Activated B cell treated with CpG ODN at 0.5 μM for 24 hours (primary cell): ENCODE data around the gene BBOX1. TPM values are rescaled to one million over a fixed set of nuclear protein-coding genes. Genes with fewer than 3 reads are reported as not detected.

Experiments used
- ATAC-seq: fragments of 200-7000 bp; cut with Tn5 transposase; one replicate; pipeline ENCODE4 v1.10.0; 2021; ENCODE audit warnings: low read depth, mild to moderate bottlenecking, moderate library complexity
- CTCF ChIA-PET: fragments of 350-600 bp; sonication (Branson Sonifier 250); formaldehyde crosslinking; loops from one replicate; lab custom pipeline; 2021; ENCODE audit warnings: antibody characterized with exemption; lab: Charles Lee
- POLR2A ChIA-PET: fragments of 350-600 bp; sonication (Branson Sonifier 250); formaldehyde crosslinking; loops from one replicate; lab custom pipeline; 2021; ENCODE audit warnings: antibody characterized with exemption; lab: Charles Lee
- DNase-seq: peaks from one replicate; pipeline ENCODE4 v3.0.0; 2022
- H3K27ac Mint-ChIP-seq: one replicate; pipeline ENCODE4 v1.8.0; 2020; ENCODE audit warnings: mixed read lengths
- H3K27me3 Mint-ChIP-seq: one replicate; pipeline ENCODE4 v1.8.0; 2021; ENCODE audit warnings: mixed read lengths
- H3K36me3 Mint-ChIP-seq: one replicate; pipeline ENCODE4 v1.8.0; 2021; ENCODE audit warnings: low read depth, mixed read lengths
- H3K4me1 Mint-ChIP-seq: one replicate; pipeline ENCODE4 v1.8.0; 2021; ENCODE audit warnings: mixed read lengths
- H3K4me3 Mint-ChIP-seq: one replicate; pipeline ENCODE4 v1.8.0; 2020; ENCODE audit warnings: mild to moderate bottlenecking, mixed read lengths
- H3K9me3 Mint-ChIP-seq: one replicate; pipeline ENCODE4 v1.8.0; 2020; ENCODE audit warnings: mixed read lengths
- intact Hi-C: fragments of 100-400 bp; cut with micrococcal nuclease; formaldehyde crosslinking; loops from one replicate; pipeline ENCODE4 v1.15.1; 2024
- total RNA-seq: library from RNA; stranded (reverse); gene quantifications from 2 replicates; pipeline ENCODE4 v1.2.3, GENCODE V29; 2022
- TF ChIP-seq, protein P1 (sequence below): fragments of 200-600 bp; IDR thresholded peaks from one replicate; pipeline ENCODE4 v1.8.0; 2022; ENCODE audit warnings: antibody characterized with exemption, mild to moderate bottlenecking

The BBOX1 gene
- total RNA-seq, 1 donor from 2014 or later = not detected

DNA sequence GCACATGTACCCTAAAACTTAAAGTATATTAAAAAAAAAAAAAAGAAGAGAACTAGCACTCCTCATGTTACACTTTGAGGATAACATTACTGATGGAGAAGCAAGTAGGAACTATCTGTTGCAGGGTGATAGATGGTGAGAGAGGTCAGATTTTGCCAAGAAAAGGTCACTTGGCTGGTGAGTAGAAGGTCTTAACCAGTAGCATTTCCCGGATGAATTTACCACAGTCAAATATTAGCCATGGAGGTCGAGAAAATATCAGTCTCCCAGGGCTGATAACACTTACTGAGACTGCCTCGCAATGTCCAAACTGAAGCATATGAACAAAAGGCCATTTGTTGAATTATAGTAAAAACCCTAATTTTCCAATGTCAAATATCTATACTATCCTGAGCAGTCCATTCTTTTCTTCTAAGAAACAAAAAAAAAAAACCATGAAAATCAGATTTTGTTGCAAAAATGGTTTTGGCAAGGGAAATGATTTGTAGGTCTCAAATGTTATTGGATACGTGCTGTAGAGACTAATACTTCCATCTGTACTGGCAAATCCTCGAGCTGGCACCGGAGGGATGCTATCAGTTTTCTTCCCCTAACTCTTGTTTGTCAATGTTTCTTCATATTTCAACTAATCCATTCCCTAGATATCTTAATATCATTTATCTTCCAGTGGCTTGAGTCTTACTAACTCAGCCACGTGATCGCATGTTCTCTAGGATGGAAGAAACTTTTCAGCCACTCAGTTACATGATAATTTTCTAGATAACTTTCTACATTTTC is 14.5 kb upstream of the BBOX1 start:
- CTCF ChIA-PET = no interaction called here
- Mint-ChIP-seq H3K4me3 (no peak overlapping the region), H3K4me1 (no peaks in the 10 kb centered on the region), H3K27me3 (no peaks in the 10 kb centered on the region), H3K36me3 (no peaks in the 10 kb centered on the region), H3K27ac (no peak overlapping the region), H3K9me3 (no peaks in the 10 kb centered on the region)
- TF ChIP-seq, protein P1, sequence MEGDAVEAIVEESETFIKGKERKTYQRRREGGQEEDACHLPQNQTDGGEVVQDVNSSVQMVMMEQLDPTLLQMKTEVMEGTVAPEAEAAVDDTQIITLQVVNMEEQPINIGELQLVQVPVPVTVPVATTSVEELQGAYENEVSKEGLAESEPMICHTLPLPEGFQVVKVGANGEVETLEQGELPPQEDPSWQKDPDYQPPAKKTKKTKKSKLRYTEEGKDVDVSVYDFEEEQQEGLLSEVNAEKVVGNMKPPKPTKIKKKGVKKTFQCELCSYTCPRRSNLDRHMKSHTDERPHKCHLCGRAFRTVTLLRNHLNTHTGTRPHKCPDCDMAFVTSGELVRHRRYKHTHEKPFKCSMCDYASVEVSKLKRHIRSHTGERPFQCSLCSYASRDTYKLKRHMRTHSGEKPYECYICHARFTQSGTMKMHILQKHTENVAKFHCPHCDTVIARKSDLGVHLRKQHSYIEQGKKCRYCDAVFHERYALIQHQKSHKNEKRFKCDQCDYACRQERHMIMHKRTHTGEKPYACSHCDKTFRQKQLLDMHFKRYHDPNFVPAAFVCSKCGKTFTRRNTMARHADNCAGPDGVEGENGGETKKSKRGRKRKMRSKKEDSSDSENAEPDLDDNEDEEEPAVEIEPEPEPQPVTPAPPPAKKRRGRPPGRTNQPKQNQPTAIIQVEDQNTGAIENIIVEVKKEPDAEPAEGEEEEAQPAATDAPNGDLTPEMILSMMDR = no peak
- POLR2A ChIA-PET = no interaction called here
- intact Hi-C loops = no loop called here
- ATAC-seq (no peak), DNase-seq (no peak)

- TF ChIP-seq, protein P1 = no peak
- POLR2A ChIA-PET = no interaction called here
- intact Hi-C loops = no loop called here
- ATAC-seq (no peak), DNase-seq (no peak)
- Mint-ChIP-seq H3K36me3 (no peaks in the 10 kb centered on the region), H3K27me3 (no peaks in the 10 kb centered on the region), H3K9me3 (no peaks in the 10 kb centered on the region), H3K4me1 (no peaks in the 10 kb centered on the region), H3K4me3 (no peak overlapping the region), H3K27ac (no peak overlapping the region)
- CTCF ChIA-PET = no interaction called here
Observed at GRCh38 chr11:27028561-27028965, 12.1 kb upstream of the BBOX1 start.

DNA sequence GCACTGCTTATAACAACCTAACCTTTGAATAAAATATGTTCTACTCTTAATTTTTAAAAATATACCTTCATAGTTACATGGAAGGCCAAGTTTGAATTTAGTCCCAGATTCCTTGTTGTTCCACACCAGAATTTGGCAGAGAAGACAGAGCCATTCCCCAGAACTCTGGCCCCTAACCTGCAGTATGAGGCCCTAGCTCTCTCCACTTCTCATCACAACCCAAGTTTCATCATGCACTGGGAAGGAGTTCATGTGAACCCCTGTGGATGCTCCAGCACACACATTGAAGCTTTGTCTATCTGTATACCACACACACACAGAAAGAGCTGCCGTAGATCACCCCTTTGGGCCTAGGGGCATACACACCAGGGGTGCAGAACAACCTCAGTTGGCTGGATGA is 10.6 kb upstream of the BBOX1 start:
- no peak for ATAC-seq
- Mint-ChIP-seq H3K27ac (no peak overlapping the region), H3K9me3 (peaks cover 7% of the 10 kb centered on the region), H3K27me3 (no peaks in the 10 kb centered on the region), H3K4me1 (no peaks in the 10 kb centered on the region), H3K36me3 (no peaks in the 10 kb centered on the region), H3K4me3 (no peak overlapping the region)
- TF ChIP-seq, protein P1 = no peak
- intact Hi-C loops = no loop called here
- ChIA-PET POLR2A (no interaction called here), CTCF (no interaction called here)
- no peak for DNase-seq

GRCh38 chr11:27031754-27032153 is 8.9 kb upstream of the BBOX1 start:
- POLR2A ChIA-PET = no interaction called here
- TF ChIP-seq, protein P1 = no peak
- no peak overlapping the region for H3K27ac Mint-ChIP-seq

GRCh38 chr11:27039873-27040272 is 742 bp upstream of the BBOX1 start:
- POLR2A ChIA-PET = no interaction called here

More at GRCh38 chr11:27031754-27032153, 8.9 kb upstream of the BBOX1 start:
- DNase-seq (no peak), ATAC-seq (no peak)
- no peaks in the 10 kb centered on the region for H3K36me3 Mint-ChIP-seq
- intact Hi-C loops = no loop called here
- no peak overlapping the region for H3K4me3 Mint-ChIP-seq
- peaks cover 8% of the 10 kb centered on the region for H3K9me3 Mint-ChIP-seq
- CTCF ChIA-PET = no interaction called here
- H3K4me1 Mint-ChIP-seq = no peaks in the 10 kb centered on the region
- H3K27me3 Mint-ChIP-seq = no peaks in the 10 kb centered on the region

More at GRCh38 chr11:27039873-27040272, 742 bp upstream of the BBOX1 start:
- peaks cover 16% of the 10 kb centered on the region for H3K9me3 Mint-ChIP-seq
- H3K36me3 Mint-ChIP-seq = no peaks in the 10 kb centered on the region
- DNase-seq = no peak
- intact Hi-C loops = no loop called here
- TF ChIP-seq, protein P1 = no peak
- no peak overlapping the region for H3K4me3 Mint-ChIP-seq
- CTCF ChIA-PET = no interaction called here
- no peaks in the 10 kb centered on the region for H3K27me3 Mint-ChIP-seq
- H3K4me1 Mint-ChIP-seq = no peaks in the 10 kb centered on the region
- no peak for ATAC-seq
- no peak overlapping the region for H3K27ac Mint-ChIP-seq
